HG03135 (cell line): ENCODE data around the gene LPAR5.
"Not testable (repeated sequence)": the region's sequence is repeated elsewhere in the genome, so short reads cannot be mapped to it uniquely, and the experiment has no call there.

Experiments
- ATAC-seq: cut with Tn5 transposase; IDR thresholded peaks from one replicate; pipeline ENCODE4 v1.9.1; 2021; ENCODE audit warnings: mild to moderate bottlenecking, moderate library complexity; ENCODE audit not compliant: unreplicated experiment

The LPAR5 gene

DNA sequence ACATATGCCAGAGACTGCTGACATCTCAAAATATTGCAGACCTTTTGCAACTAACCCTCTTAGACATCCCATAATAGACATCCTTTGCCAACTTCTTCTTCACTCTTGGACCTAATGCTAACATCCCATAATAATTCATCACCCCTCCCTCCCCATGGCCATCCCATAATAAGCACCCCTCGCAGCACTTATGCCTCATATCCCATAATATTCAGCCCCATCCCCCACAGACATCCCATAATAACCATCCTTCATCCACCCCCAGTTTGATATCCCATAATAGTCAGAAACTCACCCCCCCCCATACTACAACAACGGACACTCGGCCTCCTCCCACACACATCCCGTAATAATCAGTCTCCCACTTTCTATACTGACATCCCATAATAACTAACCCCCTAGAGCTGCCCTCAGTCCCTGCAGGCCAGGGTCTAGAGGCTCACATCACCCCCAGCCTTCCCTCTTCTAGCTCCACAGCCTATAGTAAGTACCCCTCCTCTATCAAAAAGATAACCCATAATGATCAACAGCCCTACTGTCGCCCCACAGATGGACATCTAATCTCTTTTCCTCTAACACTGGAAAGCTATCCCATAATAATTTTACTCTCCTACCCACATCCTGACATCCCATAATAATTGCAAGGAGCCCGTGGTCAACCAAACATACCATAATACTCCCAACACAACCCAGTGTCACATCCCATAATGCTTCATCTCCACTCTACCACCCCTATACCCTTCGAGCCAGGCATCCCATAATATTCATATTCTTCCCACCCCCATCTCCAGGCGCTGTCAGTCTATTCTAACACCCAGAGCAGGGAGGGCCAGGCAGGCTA is 27.8 kb downstream of the LPAR5 start:
- no peak for ATAC-seq

DNA sequence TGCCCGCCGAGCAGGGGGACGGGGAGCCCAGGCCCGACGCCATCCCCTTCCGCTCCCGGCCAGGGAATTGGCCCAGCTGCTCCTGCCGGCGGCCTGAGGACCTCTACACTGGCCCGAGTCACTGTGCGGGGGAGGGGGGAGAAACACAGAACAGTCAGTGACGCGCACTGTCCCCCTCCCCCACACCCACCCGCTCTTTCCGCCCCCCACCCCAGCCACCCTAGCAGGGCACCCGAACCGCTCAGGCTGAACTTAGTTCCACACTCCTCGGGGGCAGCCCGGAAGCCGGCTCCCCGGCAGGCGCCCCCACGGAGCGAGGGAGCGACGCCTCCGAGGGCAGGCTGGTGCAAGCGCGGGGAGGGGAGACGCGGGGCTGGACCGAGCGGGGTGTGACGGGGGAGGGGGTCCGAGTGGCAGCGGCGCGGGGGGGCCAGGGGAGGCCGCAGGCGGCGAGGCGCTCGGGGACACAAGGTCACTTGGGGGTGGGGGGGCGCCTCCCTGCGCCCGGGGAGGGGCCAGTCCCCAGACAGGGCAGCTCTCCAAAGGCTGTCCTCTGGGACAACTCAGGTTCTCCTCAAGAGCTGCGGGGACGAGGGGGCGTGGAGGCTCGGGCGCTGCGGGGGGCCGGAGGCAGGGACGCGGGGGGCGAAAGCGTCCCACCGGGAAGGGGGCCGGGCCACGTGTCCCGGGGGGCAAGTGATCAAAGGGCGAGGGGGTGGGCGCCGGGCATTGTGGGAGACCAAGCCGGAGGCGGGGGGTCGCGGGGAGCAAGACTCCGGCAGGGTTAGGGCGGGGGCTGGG is 29.2 kb downstream of the LPAR5 start:
- no peak for ATAC-seq

DNA sequence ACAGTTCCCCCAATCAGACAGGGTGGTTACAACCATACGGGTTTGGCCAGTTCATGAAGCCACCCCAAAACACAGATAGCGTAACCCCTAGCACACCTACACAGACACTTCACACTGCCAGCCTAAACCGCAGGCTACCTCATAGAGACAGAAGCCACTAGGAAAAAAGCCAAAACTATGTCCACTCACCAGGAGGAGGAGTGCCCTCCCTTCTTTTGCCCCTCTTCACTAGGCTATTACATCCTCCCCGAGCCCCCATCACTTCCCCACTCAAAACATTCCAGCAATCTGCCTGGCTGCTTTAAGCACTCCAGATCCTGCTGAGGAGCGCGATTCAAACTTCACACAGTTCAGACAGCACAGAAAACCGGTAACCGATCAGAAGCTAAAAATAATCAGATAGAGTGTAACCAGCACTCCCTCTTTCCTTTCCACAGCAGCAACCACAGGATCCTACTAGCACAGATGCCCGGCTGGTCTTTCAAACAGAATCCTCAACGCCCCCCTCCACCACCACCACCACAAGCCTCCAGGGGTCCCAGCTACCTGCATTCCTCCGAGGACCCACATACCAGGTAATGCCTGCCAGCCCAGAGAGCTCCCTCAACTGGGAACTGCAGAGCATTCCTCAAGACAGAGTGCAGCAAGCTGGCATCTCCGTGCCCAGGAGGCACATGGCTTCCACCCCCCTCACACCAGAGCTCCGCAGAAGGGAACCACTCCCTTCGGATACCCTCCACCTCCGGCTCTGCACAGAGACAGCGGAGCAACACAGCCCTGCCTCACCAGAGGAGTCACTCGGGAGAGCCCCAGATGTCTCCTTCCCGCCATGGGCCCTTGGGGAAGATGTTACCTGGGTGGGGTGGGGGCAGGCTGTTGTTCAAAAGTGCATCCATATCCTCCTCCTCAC is 30.1 kb downstream of the LPAR5 start:
- ATAC-seq: no peak

DNA sequence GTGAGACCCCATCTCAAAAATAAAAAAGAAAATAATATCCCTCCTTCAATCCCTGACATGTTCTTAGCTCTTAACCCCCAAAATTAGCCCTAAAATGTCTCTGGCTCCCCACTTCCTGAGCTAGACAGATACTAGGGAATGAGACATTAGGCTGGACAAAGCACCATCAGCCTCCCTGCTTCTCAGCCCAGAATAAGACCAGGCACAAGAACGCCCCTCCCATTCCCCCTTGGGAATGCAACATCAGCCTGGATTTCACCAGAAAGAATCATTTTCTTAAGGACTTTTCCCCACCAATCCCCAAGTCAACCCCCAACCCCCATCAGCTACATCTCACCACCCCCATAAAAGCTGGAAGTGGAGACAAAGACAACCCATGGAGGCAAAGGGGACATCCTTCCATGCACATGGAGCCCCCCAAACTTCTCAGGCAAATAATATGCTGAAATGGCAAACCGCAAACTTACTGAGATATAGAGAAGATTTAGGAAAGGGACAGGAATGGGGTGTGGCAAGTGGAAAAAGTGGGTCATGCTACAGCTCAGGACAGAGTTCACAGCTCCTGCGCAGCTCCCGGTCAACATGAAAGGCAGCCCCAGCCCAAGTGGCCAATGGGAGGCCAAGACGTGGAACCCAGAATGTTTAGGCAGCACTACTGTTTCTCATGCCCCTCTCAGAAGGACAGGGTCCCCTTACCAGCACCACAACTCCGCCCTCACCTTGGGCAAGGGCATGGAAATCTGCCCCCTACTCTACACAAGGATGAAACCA is 31.3 kb downstream of the LPAR5 start:
- ATAC-seq: no peak

DNA sequence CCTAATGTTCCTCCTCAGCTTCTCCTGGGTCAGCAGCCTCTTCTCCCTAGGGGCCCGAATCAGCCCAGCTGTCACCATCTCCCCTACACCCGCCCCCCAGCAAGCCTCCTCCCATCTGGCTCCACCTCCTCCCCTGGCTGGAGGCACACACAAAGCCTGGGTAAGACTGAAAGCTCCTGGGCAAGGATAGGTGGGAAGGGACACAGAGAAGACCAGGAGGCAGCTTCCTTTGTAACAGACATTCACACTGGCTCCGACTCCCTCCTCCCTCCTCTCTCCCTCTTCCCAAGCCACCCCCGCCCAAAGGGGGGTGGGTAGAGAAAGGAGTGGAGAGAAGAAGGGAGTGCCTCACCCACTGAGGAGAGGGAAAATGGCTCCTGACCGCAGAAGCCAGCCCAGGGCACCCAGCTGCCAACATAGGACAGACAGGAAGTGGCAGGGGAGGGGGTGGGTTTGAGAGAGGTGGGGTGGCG is 32.6 kb downstream of the LPAR5 start:
- no peak for ATAC-seq

DNA sequence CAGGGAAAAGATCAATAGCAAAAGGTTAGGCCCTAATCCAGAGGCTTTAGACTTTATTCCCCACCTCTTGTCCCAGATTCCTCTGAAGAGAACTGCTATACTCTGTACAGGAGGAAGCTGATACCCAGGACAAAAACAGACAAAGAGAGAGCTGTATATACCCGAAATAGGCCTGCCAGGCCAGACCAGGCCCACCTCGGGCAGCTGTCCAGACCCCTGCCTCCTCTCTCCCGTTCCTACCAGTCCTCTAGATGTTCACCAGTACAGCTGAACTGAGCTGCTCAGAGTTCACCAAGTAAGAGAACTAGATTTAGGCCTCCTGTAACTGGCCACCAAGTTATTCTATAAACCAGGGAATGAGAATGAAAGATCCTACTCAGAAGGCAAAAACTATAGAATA is 33.2 kb downstream of the LPAR5 start:
- no peak for ATAC-seq

DNA sequence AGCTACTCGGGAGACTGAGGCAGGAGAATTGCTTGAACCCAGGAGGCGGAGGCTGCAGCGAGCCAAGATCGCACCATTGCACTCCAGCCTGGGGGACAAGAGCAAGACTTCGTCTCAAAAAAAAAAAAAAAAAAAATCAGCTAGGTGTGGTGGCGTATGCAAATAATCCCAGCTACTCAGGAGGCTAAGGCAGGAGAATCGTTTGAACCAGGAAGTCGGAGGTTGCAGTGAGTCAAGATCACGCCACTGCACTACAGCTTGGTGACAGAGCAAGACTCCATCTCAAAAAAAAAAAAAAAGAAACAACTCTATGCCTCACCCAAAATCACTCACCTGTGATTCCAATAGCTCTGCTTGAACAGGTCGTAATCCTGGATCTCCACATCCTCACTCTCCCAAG is 40.1 kb downstream of the LPAR5 start:
- not testable (repeated sequence) for ATAC-seq

DNA sequence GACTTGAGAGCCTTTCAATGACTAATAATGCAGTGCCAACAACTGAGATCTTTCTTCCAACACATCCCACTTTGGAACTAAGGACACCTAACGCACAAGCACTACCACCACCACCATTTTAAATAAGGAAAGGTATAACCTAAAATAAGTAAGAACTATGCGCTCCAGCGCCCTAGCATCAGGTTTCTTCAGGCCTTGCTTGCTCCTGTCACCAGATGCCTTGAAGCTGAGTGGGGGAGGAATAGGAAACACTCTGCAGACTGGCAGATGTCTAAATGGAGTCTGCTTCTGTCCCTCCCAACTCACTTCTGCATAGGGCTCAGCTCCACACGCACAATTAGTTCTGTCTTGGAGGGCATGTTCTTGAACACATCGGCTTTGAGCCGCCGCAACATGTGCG is 43.7 kb downstream of the LPAR5 start:
- no peak for ATAC-seq

DNA sequence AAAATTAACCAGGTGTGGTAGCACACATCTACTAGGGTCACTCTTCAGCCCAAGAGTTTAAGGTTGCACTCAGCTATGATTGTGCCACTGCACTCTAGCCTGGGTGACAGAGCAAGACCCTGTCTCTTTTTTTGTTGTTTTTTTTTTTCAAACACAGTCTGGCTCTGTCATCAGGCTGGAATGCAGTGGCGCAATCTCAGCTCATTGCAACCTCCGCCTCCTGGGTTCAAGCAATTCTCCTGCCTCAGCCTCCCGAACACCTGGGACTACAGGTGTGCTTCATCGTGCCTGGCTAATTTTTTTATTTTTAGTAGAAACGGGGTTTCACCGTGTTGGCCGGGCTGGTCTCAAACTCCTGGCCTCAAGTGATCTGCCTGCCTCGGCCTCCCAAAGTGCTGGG is 49.2 kb downstream of the LPAR5 start:
- not testable (repeated sequence) for ATAC-seq

DNA sequence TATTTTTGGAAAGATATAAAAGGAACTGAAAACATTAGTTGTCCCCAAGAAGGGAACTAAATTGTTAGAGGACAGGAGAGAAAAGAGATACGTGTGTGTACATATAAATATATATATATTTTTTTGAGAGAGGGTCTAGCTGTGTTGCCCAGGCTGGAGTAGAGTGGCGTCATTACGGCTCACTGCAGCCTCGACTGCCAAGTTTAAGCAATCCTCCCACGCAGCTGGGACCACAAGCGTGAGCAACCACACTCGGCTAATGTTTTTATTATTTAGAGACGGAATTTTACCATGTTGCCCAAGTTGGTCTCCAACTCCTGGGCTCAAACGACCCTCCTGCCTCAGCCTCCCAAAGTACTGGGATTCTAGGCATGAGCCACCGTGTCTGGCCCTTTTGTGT is 51.5 kb downstream of the LPAR5 start:
- ATAC-seq: no peak

DNA sequence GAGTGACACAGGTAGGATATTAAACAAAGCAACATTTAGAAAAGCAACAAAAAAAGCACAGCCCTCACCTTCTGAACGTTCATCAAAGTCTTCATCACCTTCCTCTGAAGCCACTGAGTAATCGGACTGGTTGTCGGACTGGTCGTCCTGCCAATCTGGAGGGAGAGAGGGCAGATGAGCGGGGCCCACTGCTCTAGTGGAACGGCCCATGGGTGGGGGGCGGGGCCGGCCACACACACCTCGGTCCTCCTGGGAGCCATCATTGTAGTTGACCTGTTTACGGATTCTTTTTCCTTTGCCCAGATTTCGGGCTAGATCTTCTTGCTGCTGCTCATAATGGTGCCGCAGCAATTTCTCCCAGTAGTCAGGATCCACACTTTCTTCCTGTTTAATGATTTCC is 52.8 kb downstream of the LPAR5 start:
- ATAC-seq: no peak

DNA sequence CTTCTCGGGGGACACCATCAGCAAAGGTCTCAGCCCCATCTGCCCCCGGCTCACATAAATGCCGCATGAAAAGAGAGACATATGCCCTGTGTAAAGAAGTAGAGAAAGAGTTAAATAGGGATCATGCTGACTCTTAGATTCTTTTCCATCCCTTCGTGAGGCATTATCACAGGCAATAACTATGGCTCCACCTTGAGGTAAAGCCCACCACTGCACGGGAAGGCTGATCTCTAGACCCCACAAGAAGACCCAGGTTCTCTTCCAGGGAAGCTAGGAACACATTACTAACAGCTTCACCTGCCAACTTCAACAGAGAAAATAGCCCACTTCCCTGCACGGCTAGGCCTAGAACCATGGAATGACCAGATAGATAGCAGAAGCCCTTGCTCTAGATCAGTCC is 53.6 kb downstream of the LPAR5 start:
- ATAC-seq: no peak

DNA sequence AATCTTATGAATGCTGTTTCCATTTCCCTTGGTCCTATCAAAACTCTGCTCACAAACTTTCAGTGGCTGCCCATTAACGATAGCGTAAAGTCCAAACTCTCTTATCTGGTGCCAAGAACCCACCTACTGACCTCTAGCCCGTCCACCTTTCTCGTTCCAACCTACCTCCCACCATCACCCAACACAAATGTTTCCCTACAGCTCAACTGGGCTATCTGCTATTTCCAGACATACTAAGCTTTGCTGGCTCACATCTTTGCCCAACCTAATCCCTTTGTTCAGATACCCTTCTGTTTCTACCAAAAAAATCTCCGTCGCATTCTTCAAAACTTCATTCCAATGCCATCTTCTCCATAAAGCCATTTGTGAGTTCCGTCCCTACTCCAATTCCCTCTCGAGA is 60.1 kb downstream of the LPAR5 start:
- ATAC-seq: no peak

DNA sequence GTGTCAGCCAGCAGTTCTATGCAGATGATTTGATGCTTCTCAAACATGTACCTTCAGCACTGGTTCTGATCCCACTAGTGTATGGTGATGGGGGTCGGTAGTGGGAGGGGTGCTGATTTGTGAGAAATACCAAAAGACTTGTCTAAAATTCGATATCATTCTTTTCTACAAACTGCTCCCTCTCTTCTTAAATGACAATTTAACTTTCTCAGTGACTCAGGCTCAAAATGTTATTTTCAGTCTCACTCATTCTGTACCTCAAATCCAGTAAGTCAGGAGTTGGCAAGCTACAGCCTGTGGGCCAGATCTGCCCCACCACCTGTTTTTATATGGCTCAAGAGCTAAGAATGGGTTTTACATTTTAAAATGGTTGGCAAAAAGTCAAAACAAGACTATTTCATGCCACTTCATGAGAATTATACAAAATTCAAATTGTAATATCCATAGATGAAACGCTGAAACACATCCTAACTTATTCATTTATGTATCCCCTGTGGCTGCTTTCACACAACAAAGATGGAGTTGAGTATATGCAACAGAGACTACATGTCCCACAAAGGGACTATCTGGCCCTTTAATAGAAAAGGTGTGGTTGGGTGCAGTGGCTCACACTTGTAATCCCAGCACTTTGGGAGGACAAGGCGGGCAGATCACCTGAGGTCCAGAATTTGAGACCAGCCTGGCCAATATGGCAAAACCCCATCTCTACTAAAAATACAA is 61.0 kb downstream of the LPAR5 start:
- ATAC-seq: no peak

DNA sequence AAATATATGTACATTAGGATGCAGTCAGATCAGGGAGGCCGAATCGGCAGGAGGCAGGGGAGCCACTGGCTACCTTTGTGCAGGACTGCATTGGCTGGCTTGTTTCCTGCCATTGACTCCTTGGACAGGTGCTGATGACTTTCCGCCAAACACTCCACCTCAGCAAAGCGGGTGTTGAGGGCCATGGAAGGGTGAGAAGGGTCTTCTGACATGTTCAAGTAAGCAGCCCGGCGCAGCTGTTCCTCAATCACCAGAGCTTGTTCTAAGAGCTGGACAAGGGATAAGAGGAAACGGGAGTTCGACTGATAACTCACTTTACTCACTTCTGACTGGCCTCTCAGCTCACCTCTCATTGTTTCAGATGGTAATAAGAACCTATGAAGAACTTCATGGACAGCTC is 62.8 kb downstream of the LPAR5 start:
- no peak for ATAC-seq

DNA sequence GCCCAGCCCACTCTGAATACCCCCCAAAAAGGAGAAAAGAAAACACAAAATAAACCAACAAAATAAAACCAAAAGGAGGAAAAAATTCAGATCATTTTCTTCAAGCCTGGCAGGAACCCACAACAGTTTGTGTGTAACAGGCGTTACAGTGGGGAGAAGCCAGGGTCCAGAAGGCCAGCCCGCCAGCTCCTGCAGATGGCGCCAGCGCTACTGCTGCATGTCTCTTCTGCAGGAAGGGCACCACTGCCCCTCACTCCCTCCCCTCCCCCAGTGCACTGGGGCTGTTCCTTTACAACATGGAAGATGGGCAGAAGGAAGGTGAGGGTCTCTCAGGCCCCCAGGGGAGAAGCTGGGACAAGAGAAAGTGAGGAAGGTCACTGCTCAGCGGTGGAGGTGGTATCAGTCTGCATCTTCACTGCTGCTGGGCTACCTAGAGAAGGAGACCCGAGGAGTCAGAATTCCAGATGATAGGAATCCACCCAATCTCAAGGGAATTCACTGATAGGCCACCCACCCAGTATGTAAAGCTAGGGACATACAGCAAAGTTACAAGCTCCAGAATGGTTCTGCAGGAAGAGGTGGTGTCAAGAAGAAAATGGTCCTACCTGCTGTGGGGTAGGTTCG is 65.4 kb downstream of the LPAR5 start:
- no peak for ATAC-seq

DNA sequence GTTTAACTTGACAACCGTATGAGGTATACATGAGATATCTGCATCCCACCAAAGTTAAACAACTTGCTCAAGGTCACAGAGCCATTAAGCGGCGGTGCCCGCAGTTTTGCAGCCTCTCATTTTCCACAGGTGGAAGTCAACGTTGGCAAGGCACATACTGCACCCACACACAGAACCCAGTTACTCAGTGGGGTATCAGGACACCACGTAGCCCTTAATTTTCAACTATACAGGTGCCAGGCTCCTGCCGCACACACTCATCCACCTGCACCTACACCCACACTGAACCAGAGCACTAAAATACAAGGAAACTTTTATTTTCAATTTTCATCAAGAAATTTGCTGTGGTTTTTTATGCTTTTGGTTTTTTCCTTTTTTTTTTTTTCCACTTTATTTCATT is 66.0 kb downstream of the LPAR5 start:
- no peak for ATAC-seq

DNA sequence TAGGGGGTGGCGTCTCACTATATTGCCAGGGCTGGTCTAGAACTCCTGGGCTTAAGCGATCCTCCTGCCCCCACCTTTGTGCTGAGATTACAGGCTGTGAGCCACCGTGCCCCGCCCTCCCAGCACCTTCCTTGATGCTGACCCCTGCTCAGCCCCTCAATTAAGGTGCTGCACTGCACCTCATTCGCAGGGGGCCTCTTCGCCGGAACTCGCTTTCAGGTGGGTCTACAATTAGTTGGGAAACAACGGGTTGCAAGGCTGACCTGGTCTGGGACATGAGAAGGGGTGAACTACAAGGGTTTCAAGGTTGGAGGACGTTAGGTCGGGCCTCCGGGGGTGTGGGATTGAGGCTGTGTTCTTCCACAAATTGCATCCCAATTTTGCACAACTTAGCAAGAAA is 66.4 kb downstream of the LPAR5 start:
- ATAC-seq: no peak
